ENCODE measurements around the gene JMJD7.

GRCh38 chr15:41847981-41848380 lies 20.1 kb downstream of the JMJD7 start:
- TF ChIP-seq CTCF (IDR thresholded peaks at IDR 0.05) (no peak), RCOR1 (IDR thresholded peaks at IDR 0.05; ENCODE audit: low read depth, low read length) (no peak), PBX3 (IDR thresholded peaks at IDR 0.05) (no peak), EP300 (IDR thresholded peaks at IDR 0.05) (no peak), RARB (CRISPR knock-in tag; IDR thresholded peaks at IDR 0.05) (no peak), ELK1 (IDR thresholded peaks at IDR 0.05; ENCODE audit: low read depth, low read length) (no peak)
